Right lobe of liver (tissue), 6 donors: ENCODE measurements around the gene CD247. TPM values are rescaled to one million over a fixed set of nuclear protein-coding genes. Genes with fewer than 3 reads are reported as not detected.

ENCODE experiments used
- ATAC-seq, 4 donors: fragments of 200-7000 bp; cut with Tn5 transposase; one replicate each; pipeline ENCODE4 v1.9.1; 2020; ENCODE audit warnings: mild to moderate bottlenecking in 4 of 4, moderate library complexity in 4 of 4
- DNase-seq, 3 donors: peaks; one replicate each; pipeline ENCODE4 v3.0.0-alpha.2; 2020
- H3K27ac ChIP-seq, 3 donors: fragments of 200-600 bp; one replicate each; pipeline ENCODE4 v1.8.0; 2022
- H3K27me3 ChIP-seq, 2 donors: fragments of 200-600 bp; one replicate each; pipeline ENCODE4 v1.8.0; 2022
- H3K36me3 ChIP-seq, 4 donors: fragments of 200-600 bp; sonication (generic) in 1 of 4; one replicate each; pipeline versions ENCODE4 v1.5.1 to v1.8.0; 2017 to 2022; ENCODE audit warnings: control low read depth in 1 of 4
- H3K4me1 ChIP-seq, 4 donors: fragments of 200-600 bp; sonication (generic) in 1 of 4; one replicate each; pipeline versions ENCODE4 v1.5.1 to v1.8.0; 2017 to 2022; ENCODE audit warnings: control low read depth in 1 of 4
- H3K4me3 ChIP-seq, 3 donors: fragments of 200-600 bp; one replicate each; pipeline ENCODE4 v1.8.0; 2022
- H3K9me3 ChIP-seq, 4 donors: fragments of 200-600 bp; sonication (generic) in 1 of 4; one replicate each; pipeline versions ENCODE4 v1.5.1 to v1.8.0; 2017 to 2022; ENCODE audit warnings: control low read depth in 1 of 4
- POLR2A ChIP-seq: fragments of 450-650 bp; IDR thresholded peaks from one replicate; pipeline ENCODE4 v1.6.1; 2017; ENCODE audit warnings: antibody characterized with exemption, mild to moderate bottlenecking
- WGBS: methylation state at CpG from one replicate; pipeline ENCODE4 v1.1.6; 2018; ENCODE audit warnings: low coverage, low lambda C conversion rate; ENCODE audit not compliant: insufficient coverage; ENCODE audit errors: missing lambda C conversion rate; 5-methylcytosine and 5-hydroxymethylcytosine counted together
- intact Hi-C, 2 donors: fragments of 100-400 bp; cut with DNase I; formaldehyde crosslinking; loops; one replicate each; pipeline versions ENCODE4 v1.11.2 to v1.14.1; 2022
- total RNA-seq, 6 experiments: library from RNA; depleted of rRNA in 2 of 6; stranded (reverse); fragments of >200 nt in 2 of 6; fragmentation: NEBNext Ultra II Directional in 3 of 6; extraction: Animal tissue kit (Norgen Biotek cat#: 25700) in 3 of 6; gene quantifications; one replicate each; pipeline versions ENCODE4 v1.1.0 to v1.2.4, GENCODE V29; 2016 to 2023
- TF ChIP-seq, protein P1 (sequence below), 4 donors: fragments of 200-600 bp in 3 of 4; fragments of 450-650 bp in 1 of 4; IDR thresholded peaks; one replicate each; pipeline versions ENCODE4 v1.5.1 to v1.8.0; 2016 to 2022; ENCODE audit warnings: antibody characterized with exemption in 4 of 4, mild to moderate bottlenecking in 2 of 4
- donor health status: DM: no; HTN: yes; CAD: no.
- donor health status: DM: no; HTN: no; CAD: no.
- donor health status: DM: no; HTN: no; CAD: no.
- donor health status: DM: no; HTN: yes; CAD: no.
- donor health status: DM: no; HTN: yes; CAD: no.

Gene CD247
- total RNA-seq, 6 experiments from 2014 or later, result 0.48 to 2.2 (median 0.71) TPM

DNA sequence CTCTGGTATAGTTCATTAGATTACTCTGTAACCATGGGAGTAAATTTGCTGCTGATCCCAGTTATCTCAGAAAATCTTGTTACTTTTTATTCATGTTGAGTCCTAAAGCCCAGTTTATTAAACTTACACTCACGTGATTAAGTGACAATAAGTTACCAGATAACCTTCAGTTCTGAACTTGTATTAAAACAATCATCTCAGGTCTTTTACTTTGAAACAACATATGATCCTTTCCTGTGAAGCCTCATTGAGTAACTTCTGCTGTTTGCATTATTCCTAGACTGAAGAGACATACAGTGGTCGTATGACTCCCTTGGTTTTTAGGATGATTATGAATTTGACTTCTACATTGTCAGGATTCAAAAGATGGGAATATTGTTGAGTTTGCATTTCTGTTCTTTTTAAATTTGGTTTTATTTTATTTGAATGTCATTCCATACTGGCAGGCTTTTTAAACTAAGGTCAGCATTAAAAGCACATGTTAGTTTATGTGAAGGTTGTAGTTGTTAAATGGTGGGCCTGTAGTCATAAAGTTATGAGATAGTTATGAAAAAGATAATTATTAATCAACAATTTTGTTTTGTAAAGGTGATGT lies 117.9 kb downstream of the CD247 start:
- TF ChIP-seq, protein P1, sequence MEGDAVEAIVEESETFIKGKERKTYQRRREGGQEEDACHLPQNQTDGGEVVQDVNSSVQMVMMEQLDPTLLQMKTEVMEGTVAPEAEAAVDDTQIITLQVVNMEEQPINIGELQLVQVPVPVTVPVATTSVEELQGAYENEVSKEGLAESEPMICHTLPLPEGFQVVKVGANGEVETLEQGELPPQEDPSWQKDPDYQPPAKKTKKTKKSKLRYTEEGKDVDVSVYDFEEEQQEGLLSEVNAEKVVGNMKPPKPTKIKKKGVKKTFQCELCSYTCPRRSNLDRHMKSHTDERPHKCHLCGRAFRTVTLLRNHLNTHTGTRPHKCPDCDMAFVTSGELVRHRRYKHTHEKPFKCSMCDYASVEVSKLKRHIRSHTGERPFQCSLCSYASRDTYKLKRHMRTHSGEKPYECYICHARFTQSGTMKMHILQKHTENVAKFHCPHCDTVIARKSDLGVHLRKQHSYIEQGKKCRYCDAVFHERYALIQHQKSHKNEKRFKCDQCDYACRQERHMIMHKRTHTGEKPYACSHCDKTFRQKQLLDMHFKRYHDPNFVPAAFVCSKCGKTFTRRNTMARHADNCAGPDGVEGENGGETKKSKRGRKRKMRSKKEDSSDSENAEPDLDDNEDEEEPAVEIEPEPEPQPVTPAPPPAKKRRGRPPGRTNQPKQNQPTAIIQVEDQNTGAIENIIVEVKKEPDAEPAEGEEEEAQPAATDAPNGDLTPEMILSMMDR (IDR thresholded peaks at IDR 0.05), result no peak
- TF ChIP-seq POLR2A, result no peak
- Histone ChIP-seq H3K4me1 (no peaks in the 10 kb centered on the region), H3K9me3 (no peaks in the 10 kb centered on the region), H3K27ac (no peak overlapping the region), H3K4me3 (no peak overlapping the region), H3K36me3 (peaks cover 0 to 33% (median 0%) of the 10 kb centered on the region in 4 donors), H3K27me3 (no peaks in the 10 kb centered on the region)
- 60% methylated on average over 2 of the region's 2 CpGs for WGBS
- intact Hi-C loops, result no loop called here
- ATAC-seq (no peak), DNase-seq (no peak)

DNA sequence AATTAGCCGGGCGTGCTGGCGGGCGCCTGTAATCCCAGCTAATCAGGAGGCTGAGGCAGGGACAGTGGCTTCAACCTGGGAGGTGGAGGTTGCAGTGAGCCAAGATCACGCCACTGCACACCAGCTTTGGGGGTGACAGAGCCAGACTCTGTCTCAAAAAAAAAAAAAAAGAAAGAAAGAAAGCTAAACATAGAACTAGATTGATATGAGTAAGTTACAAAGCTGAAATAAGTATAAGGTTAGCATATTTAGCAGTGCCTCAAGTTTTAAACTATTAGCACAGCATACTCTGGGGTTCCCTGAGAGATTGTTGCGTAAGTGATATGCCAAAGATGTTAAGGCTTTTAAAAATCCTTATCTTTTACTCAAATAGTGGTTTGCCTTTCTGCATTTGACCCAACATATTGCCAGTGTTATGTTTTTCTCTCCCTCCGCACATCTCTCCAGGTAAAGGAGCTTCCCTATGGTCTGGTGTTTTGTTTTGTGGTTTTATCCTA lies 126.1 kb downstream of the CD247 start:
- Histone ChIP-seq H3K4me3 (no peak overlapping the region), H3K27ac (no peak overlapping the region), H3K4me1 (peaks cover 0 to 13% (median 0%) of the 10 kb centered on the region in 4 donors), H3K9me3 (no peaks in the 10 kb centered on the region), H3K27me3 (no peaks in the 10 kb centered on the region), H3K36me3 (peaks cover 0 to 7% (median 3%) of the 10 kb centered on the region in 4 donors)
- 100% methylated on average over 7 of the region's 7 CpGs for WGBS
- ATAC-seq, result no peak
- intact Hi-C loops, result no loop called here
- no peak for DNase-seq
- no peak for TF ChIP-seq POLR2A
- TF ChIP-seq, protein P1 (IDR thresholded peaks at IDR 0.05), result no peak

DNA sequence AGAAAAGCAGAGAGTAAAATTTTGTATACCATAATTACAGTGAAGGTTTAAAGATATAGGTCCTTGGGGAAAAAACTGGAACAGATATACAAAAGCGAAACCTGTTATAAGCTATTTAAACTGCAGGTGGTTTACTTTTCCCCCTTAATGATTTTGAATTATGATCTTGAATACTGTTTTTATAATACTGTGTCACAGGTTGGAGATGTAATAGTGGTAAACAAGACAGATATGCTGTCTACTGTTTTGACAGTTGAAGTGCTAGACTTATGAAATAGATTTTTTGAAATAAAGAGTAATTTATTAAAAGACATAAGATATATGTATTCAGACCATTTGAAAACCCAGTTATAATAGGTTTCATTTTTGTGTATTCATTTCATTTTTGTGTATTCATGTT lies 129.4 kb downstream of the CD247 start:
- no peak for DNase-seq
- Histone ChIP-seq H3K4me1 (peaks cover 0 to 18% (median 0%) of the 10 kb centered on the region in 4 donors), H3K36me3 (peaks cover 0 to 9% (median 0%) of the 10 kb centered on the region in 4 donors), H3K27me3 (no peaks in the 10 kb centered on the region), H3K4me3 (no peak overlapping the region), H3K27ac (no peak overlapping the region), H3K9me3 (no peaks in the 10 kb centered on the region)
- WGBS, result 100% methylated on average over 1 of the region's 1 CpG
- ATAC-seq, result no peak
- intact Hi-C loops, result no loop called here
- TF ChIP-seq POLR2A, result no peak
- TF ChIP-seq, protein P1 (IDR thresholded peaks at IDR 0.05), result no peak

DNA sequence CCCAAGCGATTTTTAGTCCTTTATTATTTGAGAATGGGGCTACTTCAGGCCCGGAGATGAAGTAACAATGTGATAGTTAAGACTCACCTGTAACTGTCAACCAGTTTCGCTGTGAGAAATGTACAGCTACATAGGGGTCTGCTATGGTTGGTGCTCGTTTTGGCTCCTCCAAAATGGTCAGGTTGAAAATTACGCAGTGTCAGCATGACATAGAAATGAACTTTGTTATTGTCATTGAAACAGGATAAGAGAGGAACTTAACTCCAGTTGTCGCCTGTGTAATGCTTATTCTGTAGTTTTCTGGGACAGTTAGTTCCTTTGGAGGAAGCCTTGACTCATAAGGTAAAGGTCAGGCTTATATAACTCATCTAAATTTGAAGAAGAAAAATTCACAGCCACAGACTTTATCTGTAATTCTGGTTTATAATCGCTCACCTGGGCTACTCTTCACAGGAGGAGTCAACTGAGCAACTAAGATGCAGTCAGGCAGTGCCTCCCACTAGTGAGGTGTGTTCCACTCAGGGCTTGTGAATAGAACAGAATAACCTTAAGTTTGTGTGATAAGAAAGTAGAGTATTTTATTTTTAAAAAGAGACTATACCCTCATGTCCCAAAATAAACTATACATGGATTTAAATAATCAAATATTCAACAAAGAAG lies 130.9 kb downstream of the CD247 start:
- H3K4me1 ChIP-seq, result peaks cover 0 to 15% (median 0%) of the 10 kb centered on the region in 4 donors
- intact Hi-C loops, result no loop called here
- no peaks in the 10 kb centered on the region for H3K9me3 ChIP-seq
- TF ChIP-seq, protein P1 (IDR thresholded peaks at IDR 0.05), result no peak
- TF ChIP-seq POLR2A, result no peak
- no peaks in the 10 kb centered on the region for H3K27me3 ChIP-seq
- ATAC-seq (peak; percentile 77 to 91 (median 89)), DNase-seq (no peak)
- H3K36me3 ChIP-seq, result peaks cover 0 to 11% (median 0%) of the 10 kb centered on the region in 4 donors
- WGBS, result 46% methylated on average over 6 of the region's 7 CpGs
- no peak overlapping the region for H3K4me3 ChIP-seq
- H3K27ac ChIP-seq, result peak overlapping the region in 2 of 3 donors; percentile 27 to 62

Other genes with a start within 250 kb of the CD247 start
- 100 to 1,000 TPM in 5 of 6 experiments, 10 to 100 TPM in 1; 95.8 to 230 (median 171) TPM for gene CREG1, start 35.2 kb upstream of the CD247 start, total RNA-seq
- 1 to 10 TPM; 2.4 to 8.4 (median 5.0) TPM for gene RCSD1, start 111.7 kb upstream of the CD247 start, total RNA-seq
- 10 to 100 TPM; 15.7 to 43.3 (median 18.9) TPM for gene MPZL1, start 203.5 kb upstream of the CD247 start, total RNA-seq